GM20431 (cell line): ENCODE measurements around the gene BRD7.
"Not testable (repeated sequence)": the region's sequence is repeated elsewhere in the genome, so short reads cannot be mapped to it uniquely, and the experiment has no call there.

ENCODE experiments used
- in situ Hi-C: fragments of 300-500 bp; cut with MseI, MboI; formaldehyde crosslinking; loops from one replicate; pipeline ENCODE4 v1.15.0; 2020; ENCODE audit warnings: low sequenced_read_pairs; ENCODE audit not compliant: unreplicated experiment

BRD7 gene

GRCh38 chr16:50365791-50366575, 2.8 kb downstream of the BRD7 start:
- in situ Hi-C loops = loop anchor here (25.0 kb wide), 1 partner anchor 129 kb away; no protein-coding TSS in a partner anchor

DNA sequence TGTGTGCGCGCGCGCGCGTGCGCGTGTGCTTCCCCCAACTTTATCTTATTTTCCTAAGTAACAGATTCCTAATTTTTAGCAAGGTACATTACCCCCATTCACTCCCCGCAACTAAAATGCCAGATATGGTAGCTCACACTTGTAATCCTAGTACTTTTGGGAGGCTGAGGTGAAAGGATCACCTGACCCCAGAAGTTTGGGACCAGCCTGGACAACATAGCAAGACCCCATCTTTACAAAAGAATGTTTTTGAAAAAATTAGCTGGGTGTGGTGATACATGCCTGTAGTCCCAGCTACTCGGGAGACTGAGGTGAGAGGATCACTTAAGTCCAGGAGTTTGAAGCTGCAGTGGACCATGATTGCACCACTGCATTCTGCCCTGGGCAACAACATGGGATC, 5.1 kb downstream of the BRD7 start:
- in situ Hi-C loops = loop anchor here (25.0 kb wide), 1 partner anchor 126 kb away; no protein-coding TSS in a partner anchor

DNA sequence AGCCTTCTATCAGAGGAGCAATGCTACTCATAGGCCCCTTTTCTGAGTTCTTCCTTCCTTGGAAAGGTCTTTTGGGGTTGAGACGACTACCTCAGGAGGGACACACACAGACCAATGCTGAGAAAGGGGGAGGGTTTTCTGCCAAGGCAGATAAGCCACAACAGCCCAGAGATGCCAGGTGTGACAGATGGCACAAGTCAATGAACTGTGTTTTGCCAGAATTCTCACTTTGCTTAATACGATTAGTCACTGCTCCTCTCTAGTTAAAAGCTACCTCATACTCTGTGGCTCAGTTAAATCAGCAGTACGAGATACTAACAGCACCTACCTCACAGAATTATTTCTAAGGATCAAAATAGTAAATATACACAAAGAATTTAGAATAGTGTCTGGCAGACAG, 8.0 kb downstream of the BRD7 start:
- in situ Hi-C loops = loop anchor here (25.0 kb wide), 1 partner anchor 123 kb away; no protein-coding TSS in a partner anchor

GRCh38 chr16:50360033-50360778, 8.6 kb downstream of the BRD7 start:
- in situ Hi-C loops = loop anchor here (25.0 kb wide), 1 partner anchor 123 kb away; no protein-coding TSS in a partner anchor

GRCh38 chr16:50359626-50360025, 9.2 kb downstream of the BRD7 start:
- in situ Hi-C loops = loop anchor here (25.0 kb wide), 1 partner anchor 122 kb away; no protein-coding TSS in a partner anchor

DNA sequence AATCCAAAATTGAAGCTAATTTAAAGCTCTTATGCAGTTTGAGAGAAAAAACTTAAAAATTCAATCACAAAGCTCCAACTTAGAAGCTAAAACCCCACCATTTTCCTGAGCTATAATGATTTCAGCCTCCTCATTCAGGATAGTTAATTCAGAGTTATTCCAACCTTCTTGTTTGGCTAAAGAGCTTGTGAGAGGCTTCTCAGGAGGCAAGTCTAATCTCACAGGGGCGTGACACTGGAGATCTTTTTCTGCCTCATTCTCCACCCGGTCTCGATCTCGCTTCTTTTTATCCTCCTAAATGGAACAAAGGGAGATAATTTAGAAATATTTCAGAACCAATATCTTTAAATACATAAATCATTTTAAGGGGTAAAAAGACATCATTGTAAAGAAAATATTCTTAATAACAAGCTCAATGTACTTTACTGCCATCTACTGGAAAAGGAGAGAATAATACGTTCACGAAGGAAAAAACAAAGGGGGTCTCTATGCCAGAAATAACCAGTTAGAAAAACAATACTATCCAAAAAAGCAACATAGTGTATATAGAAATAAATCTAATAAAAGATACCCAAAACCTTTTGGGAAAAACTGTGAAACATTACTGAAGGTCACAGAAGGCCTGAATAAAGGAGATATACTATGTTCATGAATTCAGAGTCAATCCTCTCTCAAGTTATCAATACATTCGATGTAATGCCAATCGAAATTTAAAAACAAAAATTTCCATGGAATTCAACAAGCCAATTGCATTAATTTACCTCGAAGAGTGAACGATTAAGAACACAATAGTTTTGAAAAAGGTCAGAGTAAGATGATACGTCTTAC, 13.9 kb downstream of the BRD7 start:
- in situ Hi-C loops = loop anchor here (25.0 kb wide), 1 partner anchor 118 kb away; no protein-coding TSS in a partner anchor

DNA sequence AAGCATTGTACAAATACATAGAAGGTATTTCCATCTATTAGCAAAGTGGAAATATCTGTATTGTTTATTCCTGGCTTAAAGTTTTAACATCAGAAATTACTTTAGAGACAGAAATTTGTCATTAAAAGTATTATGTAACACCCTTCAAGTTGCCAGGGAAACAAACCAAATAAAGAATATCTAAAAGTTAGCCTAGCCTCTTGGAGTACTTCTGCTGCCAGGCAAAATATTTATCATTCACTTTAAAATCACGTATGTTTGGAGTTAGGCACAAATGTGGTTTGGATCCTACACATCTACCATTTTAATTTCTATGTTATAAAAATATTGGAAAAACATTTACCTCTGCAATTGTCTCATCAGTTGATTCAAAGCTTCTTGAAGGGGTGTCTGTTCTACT, 14.7 kb downstream of the BRD7 start:
- in situ Hi-C loops = loop anchor here (25.0 kb wide), 1 partner anchor 117 kb away; no protein-coding TSS in a partner anchor

DNA sequence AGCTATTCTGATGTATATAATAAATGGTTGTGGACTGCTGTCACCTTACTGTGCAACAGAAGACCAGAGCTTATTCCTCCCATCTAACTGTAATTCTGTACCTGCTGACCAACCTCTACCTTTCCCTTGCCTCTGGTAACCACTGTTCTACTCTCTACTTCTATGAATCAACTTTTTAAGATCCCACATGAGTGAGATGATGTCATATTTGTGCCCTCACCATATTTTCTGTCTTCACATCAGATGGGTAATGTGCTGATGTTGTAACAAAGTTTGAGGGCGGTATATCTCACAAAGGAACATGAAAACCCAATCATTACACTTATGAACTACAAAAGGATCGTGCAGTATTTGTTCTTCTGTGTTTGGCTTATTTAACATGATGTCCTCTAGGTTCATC, 16.8 kb downstream of the BRD7 start:
- in situ Hi-C loops = loop anchor here (25.0 kb wide), 1 partner anchor 115 kb away; no protein-coding TSS in a partner anchor

DNA sequence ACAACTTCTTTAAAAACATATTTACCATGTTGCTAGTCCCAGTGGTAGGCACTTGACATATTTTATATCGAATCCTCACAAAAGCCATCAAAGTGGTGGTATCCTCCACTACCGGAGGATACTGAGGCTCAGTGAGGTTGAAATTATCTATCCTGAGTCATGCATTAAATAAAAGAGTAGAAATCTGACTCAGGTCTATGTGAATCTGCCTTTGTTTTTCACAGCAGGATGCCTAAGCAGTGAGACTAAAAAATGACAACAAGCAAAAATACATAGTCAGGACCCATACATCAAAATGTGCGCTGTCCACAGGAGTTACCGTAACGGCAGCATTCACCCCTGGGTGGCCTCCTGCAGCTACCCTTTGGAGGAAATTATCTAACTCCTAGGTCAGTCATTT, 17.7 kb downstream of the BRD7 start:
- in situ Hi-C loops = loop anchor here (25.0 kb wide), 1 partner anchor 114 kb away; no protein-coding TSS in a partner anchor

DNA sequence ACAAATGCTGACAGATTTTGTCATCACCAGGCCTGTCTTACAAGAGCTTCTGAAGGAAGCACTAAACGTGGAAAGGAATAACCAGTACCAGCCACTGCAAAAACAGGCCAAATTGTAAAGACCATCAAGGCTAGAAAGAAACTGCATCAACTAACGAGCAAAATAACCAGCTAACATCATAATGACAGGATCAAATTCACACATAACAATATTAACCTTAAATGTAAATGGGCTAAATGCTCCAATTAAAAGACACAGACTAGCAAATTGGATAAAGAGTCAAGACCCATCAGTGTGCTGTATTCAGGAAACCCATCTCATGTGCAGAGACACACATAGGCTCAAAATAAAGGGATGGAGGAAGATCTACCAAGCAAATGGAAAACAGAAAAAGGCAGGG, 23.6 kb downstream of the BRD7 start:
- in situ Hi-C loops = not testable (repeated sequence)

- in situ Hi-C loops = not testable (repeated sequence)
Measured at GRCh38 chr16:50343566-50343965, 25.2 kb downstream of the BRD7 start.

- in situ Hi-C loops = no loop called here
Measured at GRCh38 chr16:50340578-50340977, 28.2 kb downstream of the BRD7 start.

GRCh38 chr16:50338371-50339231, 30.2 kb downstream of the BRD7 start:
- in situ Hi-C loops = no loop called here

GRCh38 chr16:50336884-50337283, 31.9 kb downstream of the BRD7 start:
- in situ Hi-C loops = no loop called here

DNA sequence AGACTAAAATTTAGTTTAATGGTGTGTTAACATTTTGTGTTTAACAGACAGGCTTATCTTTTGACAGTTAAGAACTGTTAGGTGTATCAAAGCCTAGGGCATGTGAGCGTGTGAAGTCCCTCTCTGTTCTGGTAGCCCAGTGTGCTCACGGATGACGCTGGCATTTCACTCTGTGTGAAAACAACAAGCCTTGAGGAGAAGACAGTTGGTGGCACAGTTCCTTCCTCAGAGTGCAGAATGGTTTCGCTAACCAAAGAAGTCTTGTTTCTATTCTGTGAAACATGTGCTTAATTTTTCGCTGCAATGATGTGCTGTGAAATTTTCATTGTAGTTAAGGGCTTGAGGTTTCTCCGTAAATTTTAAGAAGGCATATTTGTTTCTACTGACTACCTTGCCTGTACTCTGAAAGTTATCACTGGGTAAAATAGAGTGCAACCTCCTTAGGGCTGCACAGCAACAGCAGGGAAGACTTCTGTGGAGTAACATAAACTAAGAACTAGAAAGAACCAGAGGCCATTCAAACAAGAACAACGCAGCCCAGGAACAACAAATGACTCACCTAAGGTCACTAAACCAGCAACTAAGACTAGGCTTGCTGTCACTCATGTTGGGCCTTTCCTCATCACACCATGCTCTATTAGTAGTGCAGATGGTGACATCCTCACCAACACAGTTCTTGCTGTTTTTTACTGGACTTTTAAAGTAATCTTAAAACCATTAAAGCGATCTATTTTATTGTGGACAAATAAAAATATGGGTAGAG, 33.4 kb downstream of the BRD7 start:
- in situ Hi-C loops = no loop called here

GRCh38 chr16:50334106-50334975, 34.4 kb downstream of the BRD7 start:
- in situ Hi-C loops = no loop called here

- in situ Hi-C loops = no loop called here
Measured at GRCh38 chr16:50332599-50332998, 36.2 kb downstream of the BRD7 start.
